B cell (primary cell): Measurements from ENCODE around the gene ANO5. TPM values are rescaled to one million over a fixed set of nuclear protein-coding genes. Genes with fewer than 3 reads are reported as not detected.

Experiments
- ATAC-seq: fragments of 200-7000 bp; cut with Tn5 transposase; one replicate; pipeline ENCODE4 v1.10.0; 2021; ENCODE audit warnings: low read depth, mild to moderate bottlenecking, moderate number of reproducible peaks, moderate library complexity
- CTCF ChIA-PET: fragments of 350-600 bp; sonication (Branson Sonifier 250); formaldehyde crosslinking; loops from one replicate; lab custom pipeline; 2021; ENCODE audit warnings: antibody characterized with exemption, inconsistent platforms; lab: Charles Lee
- POLR2A ChIA-PET: fragments of 350-600 bp; sonication (Branson Sonifier 250); formaldehyde crosslinking; loops from one replicate; lab custom pipeline; 2021; ENCODE audit warnings: antibody characterized with exemption; lab: Charles Lee
- DNase-seq: peaks from one replicate; pipeline ENCODE4 v3.0.0; 2013
- H2AFZ ChIP-seq: 2 replicates; pipeline ENCODE4 v1.6.1; 2012; ENCODE audit warnings: mild to moderate bottlenecking, low read depth, low read length; ENCODE audit not compliant: insufficient read depth, poor library complexity, severe bottlenecking
- H3K27ac ChIP-seq, 2 donors: 1 replicate in 1 of 2; 2 replicates in 1 of 2; pipeline ENCODE4 v1.5.1; 2012 to 2013; ENCODE audit warnings: low read length in 2 of 2, mild to moderate bottlenecking in 2 of 2, moderate library complexity in 1 of 2
- H3K27me3 ChIP-seq, 4 experiments: fragments of 200-600 bp in 1 of 4; sonication (generic) in 1 of 4; replicated peaks in 1 of 4; 1 replicate in 2 of 4; 2 replicates in 2 of 4; pipeline versions ENCODE4 v1.6.1 to v1.7.0; 2013 to 2016; ENCODE audit warnings: low read length in 3 of 4, mild to moderate bottlenecking in 2 of 4, mixed read lengths in 1 of 4, moderate library complexity in 1 of 4; ENCODE audit not compliant: insufficient read depth in 4 of 4, control insufficient read depth in 3 of 4; ENCODE audit errors: control extremely low read depth in 1 of 4
- H3K36me3 ChIP-seq, 2 experiments: replicated peaks in 1 of 2; 1 replicate in 1 of 2; 2 replicates in 1 of 2; pipeline versions ENCODE4 v1.6.1 to v1.7.1; 2013; ENCODE audit warnings: low read length in 1 of 2; ENCODE audit not compliant: insufficient read depth in 2 of 2, control insufficient read depth in 1 of 2; ENCODE audit errors: control extremely low read depth in 1 of 2, extremely low read depth in 1 of 2
- H3K4me1 ChIP-seq, 2 donors: fragments of 200-600 bp in 1 of 2; sonication (generic) in 1 of 2; 1 replicate in 1 of 2; 2 replicates in 1 of 2; pipeline versions ENCODE4 v1.5.1 to v1.6.1; 2013 to 2017; ENCODE audit warnings: low read length in 2 of 2; ENCODE audit not compliant: control insufficient read depth in 2 of 2, insufficient read depth in 2 of 2
- H3K4me2 ChIP-seq: replicated peaks from 2 replicates; pipeline ENCODE3; 2012; ENCODE audit warnings: mild to moderate bottlenecking, low read depth, low read length; ENCODE audit not compliant: poor library complexity, severe bottlenecking
- H3K4me3 ChIP-seq, 5 experiments: fragments of 200-600 bp in 1 of 5; sonication (generic) in 1 of 5; 1 replicate in 3 of 5; 2 replicates in 2 of 5; pipeline versions ENCODE4 v1.5.1 to v1.7.0; 2011 to 2016; ENCODE audit warnings: low read length in 4 of 5, mild to moderate bottlenecking in 4 of 5, low read depth in 2 of 5, control low read depth in 1 of 5, moderate library complexity in 1 of 5; ENCODE audit not compliant: insufficient read depth in 1 of 5; ENCODE audit errors: control extremely low read depth in 1 of 5, extremely low read depth in 1 of 5
- H3K79me2 ChIP-seq: fragments of 200-600 bp; sonication (generic); one replicate; pipeline ENCODE4 v1.6.0; 2016; ENCODE audit warnings: low read length; ENCODE audit not compliant: control insufficient read depth, insufficient read depth
- H3K9ac ChIP-seq: fragments of 200-600 bp; sonication (generic); 2 replicates; pipeline ENCODE4 v1.6.1; 2017; ENCODE audit warnings: mild to moderate bottlenecking, low read length, moderate library complexity
- H3K9me3 ChIP-seq, 3 donors: one replicate each; pipeline versions ENCODE4 v1.6.1 to v1.7.1; 2013; ENCODE audit warnings: low read length in 2 of 3; ENCODE audit not compliant: control insufficient read depth in 2 of 3, insufficient read depth in 1 of 3; ENCODE audit errors: control extremely low read depth in 1 of 3
- H4K20me1 ChIP-seq: 2 replicates; pipeline ENCODE4 v1.6.0; 2012; ENCODE audit warnings: mild to moderate bottlenecking, low read length; ENCODE audit not compliant: insufficient read depth, control insufficient read depth, poor library complexity, severe bottlenecking
- H3K27ac Mint-ChIP-seq: one replicate; pipeline ENCODE4 v1.8.0; 2021; ENCODE audit warnings: mixed read lengths
- H3K27me3 Mint-ChIP-seq: one replicate; pipeline ENCODE4 v1.8.0; 2021; ENCODE audit warnings: mixed read lengths
- H3K4me1 Mint-ChIP-seq: one replicate; pipeline ENCODE4 v1.8.0; 2021; ENCODE audit warnings: mixed read lengths
- H3K4me3 Mint-ChIP-seq: one replicate; pipeline ENCODE4 v1.8.0; 2021; ENCODE audit warnings: mixed read lengths
- H3K9me3 Mint-ChIP-seq: one replicate; pipeline ENCODE4 v1.8.0; 2022; ENCODE audit warnings: mixed read lengths; ENCODE audit not compliant: insufficient read depth
- CTCF ChIP-seq: fragments of 200-600 bp; IDR thresholded peaks from one replicate; pipeline ENCODE4 v1.8.0; 2022; ENCODE audit warnings: antibody characterized with exemption, mild to moderate bottlenecking
- EZH2 ChIP-seq: IDR thresholded peaks from 2 replicates; pipeline ENCODE4 v1.6.1; 2012; ENCODE audit warnings: borderline replicate concordance, low read depth, mild to moderate bottlenecking, moderate library complexity, low read length; ENCODE audit not compliant: insufficient read depth, poor library complexity, severe bottlenecking
- WGBS: methylation state at CpG from one replicate; pipeline ENCODE4 v1.1.5; 2013; ENCODE audit warnings: missing lambda C conversion rate; ENCODE audit not compliant: insufficient coverage; 5-methylcytosine and 5-hydroxymethylcytosine counted together
- intact Hi-C: fragments of 100-400 bp; cut with micrococcal nuclease; formaldehyde crosslinking; loops from one replicate; pipeline ENCODE4 v1.10.0; 2022
- polyA plus RNA-seq: library from polyadenylated mRNA; depleted of rRNA; stranded (reverse); fragments of >200 nt; gene quantifications from 2 replicates; pipeline ENCODE4 v1.2.3, GENCODE V29; 2012
- total RNA-seq, 2 donors: library from RNA; stranded (reverse); fragments of 120-200 nt in 1 of 2; gene quantifications; 1 replicate in 1 of 2; 2 replicates in 1 of 2; pipeline versions ENCODE4 v1.2.3 to v1.2.4, GENCODE V29; 2013 to 2022

ANO5 gene
- total and polyA plus RNA-seq, 2 donors (not counting 1 experiment from before 2014, with no cell fraction given) = not detected

GRCh38 chr11:22249871-22250270, 57.0 kb downstream of the ANO5 start:
- no peak overlapping the region for H3K27ac ChIP-seq
- POLR2A ChIA-PET = no interaction called here
- Mint-ChIP-seq H3K27me3 (peaks cover 15% of the 10 kb centered on the region), H3K27ac (no peak overlapping the region), H3K4me3 (no peak overlapping the region), H3K9me3 (no peaks in the 10 kb centered on the region), H3K4me1 (no peaks in the 10 kb centered on the region)
- no peaks in the 10 kb centered on the region for H3K9me3 ChIP-seq
- no peaks in the 10 kb centered on the region for H3K27me3 ChIP-seq
- CTCF ChIA-PET = no interaction called here
- H3K4me3 ChIP-seq = no peak overlapping the region
- no peak for TF ChIP-seq CTCF
- TF ChIP-seq EZH2 = no peak
- DNase-seq (no peak), ATAC-seq (no peak)
- H3K4me2 ChIP-seq = no peak overlapping the region
- no peaks in the 10 kb centered on the region for H3K4me1 ChIP-seq
- intact Hi-C loops = no loop called here
- H4K20me1 ChIP-seq = no peaks in the 10 kb centered on the region
- no CpG with 5 or more reads among the region's 1 CpG for WGBS
- H2AFZ ChIP-seq = no peak overlapping the region
- no peaks in the 10 kb centered on the region for H3K36me3 ChIP-seq
- no peaks in the 10 kb centered on the region for H3K79me2 ChIP-seq
- no peak overlapping the region for H3K9ac ChIP-seq

- no peak overlapping the region for H3K27ac ChIP-seq
- intact Hi-C loops = no loop called here
- no peaks in the 10 kb centered on the region for H3K36me3 ChIP-seq
- H3K4me3 Mint-ChIP-seq = no peak overlapping the region
- TF ChIP-seq CTCF (no peak), EZH2 (no peak)
- H3K9me3 Mint-ChIP-seq = no peaks in the 10 kb centered on the region
- no peak overlapping the region for H3K4me3 ChIP-seq
- H3K9me3 ChIP-seq = no peaks in the 10 kb centered on the region
- H3K27me3 Mint-ChIP-seq = no peaks in the 10 kb centered on the region
- ChIA-PET CTCF (no interaction called here), POLR2A (no interaction called here)
- H3K79me2 ChIP-seq = no peaks in the 10 kb centered on the region
- no peak overlapping the region for H3K27ac Mint-ChIP-seq
- H3K27me3 ChIP-seq = no peaks in the 10 kb centered on the region
- WGBS = no CpG with 5 or more reads among the region's 1 CpG
- no peak for ATAC-seq
- no peaks in the 10 kb centered on the region for H4K20me1 ChIP-seq
- H3K4me1 ChIP-seq = no peaks in the 10 kb centered on the region
- H3K4me1 Mint-ChIP-seq = no peaks in the 10 kb centered on the region
- H3K9ac ChIP-seq = no peak overlapping the region
- H3K4me2 ChIP-seq = no peak overlapping the region
- no peak for DNase-seq
- no peak overlapping the region for H2AFZ ChIP-seq
Observed at GRCh38 chr11:22256876-22257275, 64.0 kb downstream of the ANO5 start.
